ENCODE results near the gene TAS2R40.

TAS2R40 gene

GRCh38 chr7:143252006-143252405 is 30.2 kb downstream of the TAS2R40 start:
- no peak overlapping the region for H3K27ac ChIP-seq
- TF ChIP-seq, protein P1, sequence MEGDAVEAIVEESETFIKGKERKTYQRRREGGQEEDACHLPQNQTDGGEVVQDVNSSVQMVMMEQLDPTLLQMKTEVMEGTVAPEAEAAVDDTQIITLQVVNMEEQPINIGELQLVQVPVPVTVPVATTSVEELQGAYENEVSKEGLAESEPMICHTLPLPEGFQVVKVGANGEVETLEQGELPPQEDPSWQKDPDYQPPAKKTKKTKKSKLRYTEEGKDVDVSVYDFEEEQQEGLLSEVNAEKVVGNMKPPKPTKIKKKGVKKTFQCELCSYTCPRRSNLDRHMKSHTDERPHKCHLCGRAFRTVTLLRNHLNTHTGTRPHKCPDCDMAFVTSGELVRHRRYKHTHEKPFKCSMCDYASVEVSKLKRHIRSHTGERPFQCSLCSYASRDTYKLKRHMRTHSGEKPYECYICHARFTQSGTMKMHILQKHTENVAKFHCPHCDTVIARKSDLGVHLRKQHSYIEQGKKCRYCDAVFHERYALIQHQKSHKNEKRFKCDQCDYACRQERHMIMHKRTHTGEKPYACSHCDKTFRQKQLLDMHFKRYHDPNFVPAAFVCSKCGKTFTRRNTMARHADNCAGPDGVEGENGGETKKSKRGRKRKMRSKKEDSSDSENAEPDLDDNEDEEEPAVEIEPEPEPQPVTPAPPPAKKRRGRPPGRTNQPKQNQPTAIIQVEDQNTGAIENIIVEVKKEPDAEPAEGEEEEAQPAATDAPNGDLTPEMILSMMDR (conservative IDR thresholded peaks at IDR 0.05) = no peak

DNA sequence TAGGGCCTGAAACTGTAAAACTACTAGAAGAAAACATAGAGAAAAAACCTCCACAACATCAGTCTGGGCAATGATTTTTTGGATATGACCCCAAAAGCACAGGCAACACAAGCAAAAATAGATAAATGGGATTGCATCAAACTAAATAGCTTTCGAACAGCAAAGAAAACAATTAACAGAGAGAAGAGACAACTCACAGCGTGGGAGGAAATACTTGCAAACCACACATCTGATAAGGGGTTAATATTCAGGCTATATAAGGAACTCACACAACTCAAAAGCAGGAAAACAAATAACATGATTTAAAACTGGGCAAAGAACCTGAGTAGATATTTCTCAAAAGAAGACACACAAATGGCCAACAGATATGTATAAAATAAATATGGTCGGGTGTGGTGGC is 33.7 kb downstream of the TAS2R40 start:
- H3K27ac ChIP-seq = no peak overlapping the region
- TF ChIP-seq, protein P1 (conservative IDR thresholded peaks at IDR 0.05) = no peak

- no peak overlapping the region for H3K27ac ChIP-seq
- TF ChIP-seq, protein P1 (conservative IDR thresholded peaks at IDR 0.05) = no peak
These were observed 34.5 kb downstream of the TAS2R40 start for GRCh38 chr7:143256325-143256724.

- no peak overlapping the region for H3K27ac ChIP-seq
- TF ChIP-seq, protein P1 (conservative IDR thresholded peaks at IDR 0.05) = no peak
These were observed 35.1 kb downstream of the TAS2R40 start for GRCh38 chr7:143256932-143257331.

GRCh38 chr7:143257501-143257900 is 35.7 kb downstream of the TAS2R40 start:
- TF ChIP-seq, protein P1 (conservative IDR thresholded peaks at IDR 0.05) = no peak
- no peak overlapping the region for H3K27ac ChIP-seq

GRCh38 chr7:143258831-143259230 is 37.0 kb downstream of the TAS2R40 start:
- TF ChIP-seq, protein P1 (conservative IDR thresholded peaks at IDR 0.05) = no peak
- 0 out of 2 replicates have a peak overlapping the region, but pooled peaks have one; percentile 6 for H3K27ac ChIP-seq

GRCh38 chr7:143259765-143260164 is 37.9 kb downstream of the TAS2R40 start:
- TF ChIP-seq, protein P1 (conservative IDR thresholded peaks at IDR 0.05) = no peak
- H3K27ac ChIP-seq = no peak overlapping the region

Measured in VCaP (cell line).